HFFc6 (cell line): ENCODE measurements around the gene TCP1. TPM values are rescaled to one million over a fixed set of nuclear protein-coding genes. Genes with fewer than 3 reads are reported as not detected.

Experiments
- DNase-seq: peaks from one replicate; pipeline ENCODE4 v3.0.0-alpha.2; 2018
- H3K27ac Mint-ChIP-seq: 2 replicates; pipeline ENCODE4 v1.8.0; 2020; ENCODE audit warnings: mild to moderate bottlenecking, mixed read lengths
- H3K27me3 Mint-ChIP-seq: 2 replicates; pipeline ENCODE4 v1.8.0; 2021; ENCODE audit warnings: mild to moderate bottlenecking, moderate library complexity, mixed read lengths; ENCODE audit not compliant: insufficient read depth
- H3K36me3 Mint-ChIP-seq: 2 replicates; pipeline ENCODE4 v1.8.0; 2021; ENCODE audit warnings: low read depth, mixed read lengths
- H3K4me1 Mint-ChIP-seq: 2 replicates; pipeline ENCODE4 v1.8.0; 2020; ENCODE audit warnings: low read depth, mixed read lengths
- H3K4me3 Mint-ChIP-seq: 2 replicates; pipeline ENCODE4 v1.8.0; 2020; ENCODE audit warnings: mild to moderate bottlenecking, moderate library complexity, mixed read lengths
- H3K9me3 Mint-ChIP-seq: 2 replicates; pipeline ENCODE4 v1.8.0; 2020; ENCODE audit warnings: mild to moderate bottlenecking, mixed read lengths
- CTCF ChIP-seq: fragments of 200-600 bp; sonication (generic); IDR thresholded peaks from 2 replicates; pipeline ENCODE4 v1.5.0; 2021; ENCODE audit warnings: antibody characterized with exemption, mild to moderate bottlenecking
- total RNA-seq, 6 experiments: library from RNA; stranded (reverse); fragmentation: NEBNext Ultra II Directional; extraction: Animal tissue kit (Norgen Biotek cat#: 25700); gene quantifications; 2 replicates in 1 of 6; 3 replicates in 5 of 6; pipeline ENCODE4 v1.2.3, GENCODE V29; 2021

TCP1 gene
- total RNA-seq, 6 experiments from 2014 or later = 212 to 270 (median 225) TPM

- no peaks in the 10 kb centered on the region for H3K9me3 Mint-ChIP-seq
- peak overlapping the region; percentile 93 for H3K4me3 Mint-ChIP-seq
- no peak for DNase-seq
- H3K27ac Mint-ChIP-seq = peak overlapping the region; percentile 94
- H3K36me3 Mint-ChIP-seq = peaks cover 45% of the 10 kb centered on the region
- no peak for TF ChIP-seq CTCF
- peaks cover 44% of the 10 kb centered on the region for H3K4me1 Mint-ChIP-seq
- H3K27me3 Mint-ChIP-seq = peaks cover 6% of the 10 kb centered on the region; the same call in 1 of the 2 replicates
Observed at GRCh38 chr6:159790956-159791598, 1.7 kb upstream of the TCP1 start.

GRCh38 chr6:159790149-159790955 lies 950 bp upstream of the TCP1 start, which contains the start of gene MRPL18:
Gene MRPL18, plus strand, starts transcription at chr6:159790467. Its CDS starts 121 bp downstream, at chr6:159790588.
- H3K27ac Mint-ChIP-seq = peak within 1 kb of the TSS; percentile 94
- peaks cover 47% of the 10 kb centered on the region for H3K36me3 Mint-ChIP-seq
- peaks cover 46% of the 10 kb centered on the region for H3K4me1 Mint-ChIP-seq
- H3K27me3 Mint-ChIP-seq = peaks cover 6% of the 10 kb centered on the region; the same call in 1 of the 2 replicates
- TF ChIP-seq CTCF = no peak
- no peaks in the 10 kb centered on the region for H3K9me3 Mint-ChIP-seq
- H3K4me3 Mint-ChIP-seq = peak within 1 kb of the TSS; percentile 93
- peak; percentile 92 for DNase-seq

- Mint-ChIP-seq H3K27ac (peak overlapping the region; percentile 94), H3K4me1 (peaks cover 46% of the 10 kb centered on the region), H3K36me3 (peaks cover 50% of the 10 kb centered on the region), H3K9me3 (no peaks in the 10 kb centered on the region), H3K27me3 (peaks cover 6% of the 10 kb centered on the region; the same call in 1 of the 2 replicates), H3K4me3 (peak overlapping the region; percentile 93)
- DNase-seq = peak; percentile 16
- TF ChIP-seq CTCF = no peak
Observed at GRCh38 chr6:159788753-159789376, 537 bp downstream of the TCP1 start.

- peaks cover 46% of the 10 kb centered on the region for H3K4me1 Mint-ChIP-seq
- H3K9me3 Mint-ChIP-seq = no peaks in the 10 kb centered on the region
Observed at GRCh38 chr6:159788276-159788675, 1.1 kb downstream of the TCP1 start.

More at GRCh38 chr6:159788276-159788675, 1.1 kb downstream of the TCP1 start:
- H3K4me3 Mint-ChIP-seq = peak overlapping the region; percentile 93
- DNase-seq = no peak
- peak overlapping the region; percentile 94 for H3K27ac Mint-ChIP-seq
- peaks cover 50% of the 10 kb centered on the region for H3K36me3 Mint-ChIP-seq
- no peak for TF ChIP-seq CTCF
- H3K27me3 Mint-ChIP-seq = peaks cover 6% of the 10 kb centered on the region; the same call in 1 of the 2 replicates
